Activated naive CD4-positive, alpha-beta T cell treated with anti-CD3 and anti-CD28 coated beads, Interleukin-2, amount 50 U/mL, for 72 hours (primary cell): ENCODE measurements around the gene DNAJC5. TPM values are rescaled to one million over a fixed set of nuclear protein-coding genes. Genes with fewer than 3 reads are reported as not detected.

ENCODE experiments used
- ATAC-seq, 2 donors: fragments of 150-1000 bp; cut with Tn5 transposase; 2 replicates each; pipeline ENCODE4 v1.10.0; 2021; ENCODE audit warnings: mild to moderate bottlenecking in 2 of 2, moderate library complexity in 2 of 2
- DNase-seq, 2 donors: peaks; one replicate each; pipeline ENCODE4 v3.0.0; 2021 to 2022; ENCODE audit warnings: low spot score in 2 of 2
- H3K27ac Mint-ChIP-seq, 2 donors: one replicate each; pipeline ENCODE4 v1.8.0; 2022; ENCODE audit warnings: mild to moderate bottlenecking in 2 of 2, mixed read lengths in 2 of 2
- H3K36me3 Mint-ChIP-seq, 2 donors: one replicate each; pipeline ENCODE4 v1.8.0; 2022; ENCODE audit warnings: mixed read lengths in 2 of 2
- H3K9me3 Mint-ChIP-seq, 2 donors: one replicate each; pipeline ENCODE4 v1.8.0; 2022; ENCODE audit warnings: mixed read lengths in 2 of 2
- total RNA-seq, 2 donors: library from RNA; stranded (reverse); gene quantifications; one replicate each; pipeline ENCODE4 v1.2.3, GENCODE V29; 2022

The DNAJC5 gene
- total RNA-seq, 2 donors from 2014 or later: 30.7 to 41.9 TPM

GRCh38 chr20:63939061-63939935 lies 44.4 kb downstream of the DNAJC5 start:
- no peak for ATAC-seq
- no peaks in the 10 kb centered on the region for H3K36me3 Mint-ChIP-seq

GRCh38 chr20:63940071-63940471 lies 45.1 kb downstream of the DNAJC5 start:
- no peak for ATAC-seq
- no peaks in the 10 kb centered on the region for H3K9me3 Mint-ChIP-seq
- H3K27ac Mint-ChIP-seq: no peak overlapping the region
- DNase-seq: no peak
- no peaks in the 10 kb centered on the region for H3K36me3 Mint-ChIP-seq

More at GRCh38 chr20:63939061-63939935, 44.4 kb downstream of the DNAJC5 start:
- Mint-ChIP-seq H3K9me3 (no peaks in the 10 kb centered on the region), H3K27ac (no peak overlapping the region)
- DNase-seq: no peak

- DNase-seq (peak in 1 of 2 donors; percentile 57), ATAC-seq (no peak)
- H3K36me3 Mint-ChIP-seq: no peaks in the 10 kb centered on the region
- H3K27ac Mint-ChIP-seq: no peak overlapping the region
- H3K9me3 Mint-ChIP-seq: no peaks in the 10 kb centered on the region
Observed at GRCh38 chr20:63940472-63941266, 45.7 kb downstream of the DNAJC5 start.

GRCh38 chr20:63941282-63942081 lies 46.6 kb downstream of the DNAJC5 start:
- H3K9me3 Mint-ChIP-seq: no peaks in the 10 kb centered on the region
- DNase-seq (peak; percentile 62 to 66), ATAC-seq (peak; percentile 78 to 79)
- H3K27ac Mint-ChIP-seq: peak overlapping the region; percentile 51 to 91
- H3K36me3 Mint-ChIP-seq: no peaks in the 10 kb centered on the region

GRCh38 chr20:63942250-63942951 lies 47.5 kb downstream of the DNAJC5 start:
- H3K36me3 Mint-ChIP-seq: no peaks in the 10 kb centered on the region
- DNase-seq (peak; percentile 50 to 56), ATAC-seq (peak; percentile 25 to 38)
- peak overlapping the region; percentile 51 to 74 for H3K27ac Mint-ChIP-seq
- no peaks in the 10 kb centered on the region for H3K9me3 Mint-ChIP-seq

- DNase-seq (no peak), ATAC-seq (no peak)
- no peaks in the 10 kb centered on the region for H3K9me3 Mint-ChIP-seq
- H3K27ac Mint-ChIP-seq: peak overlapping the region in 1 of 2 donors; percentile 35
- peaks cover 0 to 3% of the 10 kb centered on the region in 2 donors for H3K36me3 Mint-ChIP-seq
Observed at GRCh38 chr20:63942969-63943807, 48.3 kb downstream of the DNAJC5 start.

GRCh38 chr20:63943808-63944077 lies 48.8 kb downstream of the DNAJC5 start:
- Mint-ChIP-seq H3K36me3 (peaks cover 0 to 6% of the 10 kb centered on the region in 2 donors), H3K27ac (peak overlapping the region in 1 of 2 donors; percentile 35), H3K9me3 (no peaks in the 10 kb centered on the region)
- DNase-seq (no peak), ATAC-seq (no peak)

GRCh38 chr20:63944078-63944941 lies 49.4 kb downstream of the DNAJC5 start:
- H3K27ac Mint-ChIP-seq: peak overlapping the region in 1 of 2 donors; percentile 35
- no peak for DNase-seq
- no peaks in the 10 kb centered on the region for H3K9me3 Mint-ChIP-seq
- peaks cover 0 to 6% of the 10 kb centered on the region in 2 donors for H3K36me3 Mint-ChIP-seq
- ATAC-seq: no peak

GRCh38 chr20:63945031-63945658 lies 50.2 kb downstream of the DNAJC5 start:
- no peak for ATAC-seq
- Mint-ChIP-seq H3K27ac (peak overlapping the region in 1 of 2 donors; percentile 72), H3K36me3 (peaks cover 0 to 6% of the 10 kb centered on the region in 2 donors)

GRCh38 chr20:63945921-63946920 lies 51.3 kb downstream of the DNAJC5 start:
- Mint-ChIP-seq H3K9me3 (no peaks in the 10 kb centered on the region), H3K36me3 (peaks cover 0 to 6% of the 10 kb centered on the region in 2 donors), H3K27ac (peak overlapping the region; percentile 60 to 88)
- ATAC-seq (no peak), DNase-seq (no peak)

More at GRCh38 chr20:63945031-63945658, 50.2 kb downstream of the DNAJC5 start:
- DNase-seq: no peak
- H3K9me3 Mint-ChIP-seq: no peaks in the 10 kb centered on the region

- ATAC-seq (no peak), DNase-seq (no peak)
- Mint-ChIP-seq H3K9me3 (no peaks in the 10 kb centered on the region), H3K27ac (peak overlapping the region; percentile 60 to 88), H3K36me3 (peaks cover 0 to 6% of the 10 kb centered on the region in 2 donors)
Observed at GRCh38 chr20:63946986-63947637, 52.2 kb downstream of the DNAJC5 start.

GRCh38 chr20:63947638-63948456 lies 52.9 kb downstream of the DNAJC5 start:
- ATAC-seq (peak; percentile 20 to 53), DNase-seq (no peak)
- no peaks in the 10 kb centered on the region for H3K9me3 Mint-ChIP-seq
- peaks cover 0 to 6% of the 10 kb centered on the region in 2 donors for H3K36me3 Mint-ChIP-seq
- peak overlapping the region; percentile 60 to 88 for H3K27ac Mint-ChIP-seq
